ENCODE data around the gene HK3. TPM values are rescaled to one million over a fixed set of nuclear protein-coding genes. Genes with fewer than 3 reads are reported as not detected.

Gene HK3
- total and polyA plus RNA-seq, 2 of the 8 experiments (the other 6 are each of a cell fraction or from before 2014, with no cell fraction given): not detected

DNA sequence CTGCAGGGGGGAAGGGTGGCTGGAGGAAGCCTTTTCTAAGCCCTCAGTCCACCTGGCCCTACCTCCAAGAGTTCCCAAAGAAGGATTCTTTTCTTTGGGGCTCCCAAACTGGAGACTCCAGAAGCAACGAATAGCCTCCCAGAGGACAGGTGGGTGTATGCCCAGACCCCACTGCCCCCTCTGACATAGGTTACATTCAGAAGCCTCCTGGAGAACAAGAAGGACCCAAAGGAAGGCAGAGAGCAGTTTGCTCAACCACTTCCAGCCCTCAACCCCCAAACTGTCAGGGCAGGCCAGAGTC lies 10.3 kb downstream of the HK3 start:
- ChIA-PET CTCF (ENCODE audit: partially characterized antibody) (interaction anchor here (0.9 to 3.8 kb wide), 7 partner anchors 11 to 420 kb away, joined by 3 to 32 read pairs (median 3); partner anchors contain the start of gene HK3), POLR2A (ENCODE audit: partially characterized antibody) (no interaction called here)
- Histone ChIP-seq H3K56ac (replicated peaks; ENCODE audit: insufficient read length, low read depth, low read length) (no peak overlapping the region), H2AK5ac (ENCODE audit: low read depth, low read length) (no peak overlapping the region), H4K5ac (ENCODE audit: insufficient read length, low read depth, low read length) (no peak overlapping the region), H2BK120ac (replicated peaks; ENCODE audit: low read depth, low read length) (no peak overlapping the region), H3K4me3 (ENCODE audit: extremely low read depth in 1 of 4, insufficient read depth in 2 of 4, low read depth in 3 of 4, low read length in 4 of 4) (no peak overlapping the region), H3K23ac (ENCODE audit: insufficient read length) (no peak overlapping the region), H4K20me1 (replicated peaks in 1 of 2; ENCODE audit: control insufficient read depth in 1 of 2, insufficient read depth in 2 of 2, low read length in 2 of 2) (no peaks in the 10 kb centered on the region), H3K9me3 (ENCODE audit: insufficient read depth in 2 of 2, low read depth in 1 of 2, low read length in 1 of 2) (no peaks in the 10 kb centered on the region), H3K79me1 (ENCODE audit: low read depth, low read length) (no peaks in the 10 kb centered on the region), H3K27ac (ENCODE audit: low read depth, low read length) (no peak overlapping the region), H3K36me3 (ENCODE audit: control insufficient read depth in 2 of 4, insufficient read depth in 4 of 4, low read length in 3 of 4) (no peaks in the 10 kb centered on the region), H2AFZ (ENCODE audit: low read length) (no peak overlapping the region), H2BK12ac (ENCODE audit: low read depth, low read length) (no peak overlapping the region), H3K23me2 (ENCODE audit: low read depth, low read length) (no peaks in the 10 kb centered on the region), H2BK5ac (ENCODE audit: low read depth, low read length) (no peak overlapping the region), H3K14ac (ENCODE audit: insufficient read length) (no peak overlapping the region), H3K79me2 (ENCODE audit: control insufficient read depth in 1 of 2, insufficient read depth in 2 of 2, low read length in 2 of 2) (no peaks in the 10 kb centered on the region), H3K4me1 (replicated peaks in 1 of 4; ENCODE audit: control insufficient read depth in 3 of 4, insufficient read depth in 4 of 4, low read length in 3 of 4) (no peaks in the 10 kb centered on the region), H3K4ac (replicated peaks; ENCODE audit: insufficient read length, low read depth, low read length) (no peak overlapping the region), H2BK15ac (ENCODE audit: low read length) (no peak overlapping the region), H3K18ac (ENCODE audit: extremely low read depth, low read length) (no peak overlapping the region), H4K8ac (ENCODE audit: extremely low read depth, insufficient read depth, low read length) (no peak overlapping the region), H3K27me3 (replicated peaks in 1 of 4; ENCODE audit: control insufficient read depth in 3 of 4, extremely low read depth in 1 of 4, insufficient read depth in 3 of 4, low read length in 3 of 4) (no peaks in the 10 kb centered on the region), H2BK20ac (ENCODE audit: low read length) (no peak overlapping the region), H3K4me2 (ENCODE audit: insufficient read depth in 1 of 2, low read depth in 2 of 2, low read length in 2 of 2) (no peak overlapping the region), H3K9ac (replicated peaks in 1 of 4; ENCODE audit: extremely low read depth in 1 of 4, low read depth in 3 of 4, low read length in 3 of 4) (no peak overlapping the region), H4K91ac (replicated peaks; ENCODE audit: insufficient read length, low read length) (no peak overlapping the region)
- 92% methylated on average over 1 of the region's 1 CpG; no CpG with 5 or more reads in 1 of the 2 experiments for WGBS, 2 experiments (ENCODE audit: extremely low coverage in 1 of 2, insufficient coverage in 1 of 2, insufficient read length in 1 of 2, insufficient replicate concordance in 2 of 2, low coverage in 1 of 2, low lambda C conversion rate in 2 of 2, missing lambda C conversion rate in 1 of 2)
- DNase-seq (ENCODE audit: low read depth in 1 of 2, low spot score in 2 of 2) (no peak), FAIRE-seq (no peak)
- TF ChIP-seq RXRA (IDR thresholded peaks at IDR 0.05; ENCODE audit: insufficient read depth, low read depth, low read length) (no peak), CBX5 (IDR thresholded peaks at IDR 0.05; ENCODE audit: low read depth, low read length) (no peak), KDM5A (IDR thresholded peaks at IDR 0.05; ENCODE audit: low read length) (no peak), RFX5 (IDR thresholded peaks at IDR 0.05; ENCODE audit: borderline replicate concordance, low read depth, low read length) (no peak), POLR2AphosphoS5 (IDR thresholded peaks at IDR 0.05; ENCODE audit: low read depth, low read length) (no peak), SP4 (IDR thresholded peaks at IDR 0.05; ENCODE audit: low read length) (no peak), SIX5 (IDR thresholded peaks at IDR 0.05; ENCODE audit: low read depth, low read length) (no peak), BACH1 (IDR thresholded peaks at IDR 0.05; ENCODE audit: low read length) (no peak), SAP30 (IDR thresholded peaks at IDR 0.05; ENCODE audit: insufficient read depth, insufficient replicate concordance, low read length) (no peak), ASH2L (IDR thresholded peaks at IDR 0.05; ENCODE audit: low read length) (no peak), SRF (IDR thresholded peaks at IDR 0.05; ENCODE audit: low read depth, low read length) (no peak)
- TF ChIP-seq, protein P1, sequence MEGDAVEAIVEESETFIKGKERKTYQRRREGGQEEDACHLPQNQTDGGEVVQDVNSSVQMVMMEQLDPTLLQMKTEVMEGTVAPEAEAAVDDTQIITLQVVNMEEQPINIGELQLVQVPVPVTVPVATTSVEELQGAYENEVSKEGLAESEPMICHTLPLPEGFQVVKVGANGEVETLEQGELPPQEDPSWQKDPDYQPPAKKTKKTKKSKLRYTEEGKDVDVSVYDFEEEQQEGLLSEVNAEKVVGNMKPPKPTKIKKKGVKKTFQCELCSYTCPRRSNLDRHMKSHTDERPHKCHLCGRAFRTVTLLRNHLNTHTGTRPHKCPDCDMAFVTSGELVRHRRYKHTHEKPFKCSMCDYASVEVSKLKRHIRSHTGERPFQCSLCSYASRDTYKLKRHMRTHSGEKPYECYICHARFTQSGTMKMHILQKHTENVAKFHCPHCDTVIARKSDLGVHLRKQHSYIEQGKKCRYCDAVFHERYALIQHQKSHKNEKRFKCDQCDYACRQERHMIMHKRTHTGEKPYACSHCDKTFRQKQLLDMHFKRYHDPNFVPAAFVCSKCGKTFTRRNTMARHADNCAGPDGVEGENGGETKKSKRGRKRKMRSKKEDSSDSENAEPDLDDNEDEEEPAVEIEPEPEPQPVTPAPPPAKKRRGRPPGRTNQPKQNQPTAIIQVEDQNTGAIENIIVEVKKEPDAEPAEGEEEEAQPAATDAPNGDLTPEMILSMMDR (IDR thresholded peaks at IDR 0.05; ENCODE audit: control extremely low read depth in 1 of 3, insufficient read depth in 1 of 3, low read depth in 1 of 3, low read length in 3 of 3): no peak
- TF ChIP-seq, protein P2, sequence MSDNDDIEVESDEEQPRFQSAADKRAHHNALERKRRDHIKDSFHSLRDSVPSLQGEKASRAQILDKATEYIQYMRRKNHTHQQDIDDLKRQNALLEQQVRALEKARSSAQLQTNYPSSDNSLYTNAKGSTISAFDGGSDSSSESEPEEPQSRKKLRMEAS (IDR thresholded peaks at IDR 0.05): no peak

Measured in H1 (cell line).